ENCODE measurements around the gene GOLGB1.

GOLGB1 gene

GRCh38 chr3:121630355-121630754 is 119.2 kb downstream of the GOLGB1 start:
- DNase-seq, result no peak

GRCh38 chr3:121629601-121630000 is 119.9 kb downstream of the GOLGB1 start:
- no peak for DNase-seq

- no peak for DNase-seq
Measured at GRCh38 chr3:121627622-121628021, 121.9 kb downstream of the GOLGB1 start.

- no peak for DNase-seq
Measured at GRCh38 chr3:121627211-121627610, 122.3 kb downstream of the GOLGB1 start.

GRCh38 chr3:121626495-121626894 is 123.0 kb downstream of the GOLGB1 start:
- no peak for DNase-seq

- DNase-seq, result no peak
Measured at GRCh38 chr3:121624147-121624899, 125.2 kb downstream of the GOLGB1 start.

- DNase-seq, result no peak
Measured at GRCh38 chr3:121621491-121621890, 128.1 kb downstream of the GOLGB1 start.

GRCh38 chr3:121619691-121620090 is 129.8 kb downstream of the GOLGB1 start:
- no peak for DNase-seq
